HG02763 (cell line): ENCODE results near the gene TMEM117.
"Not testable (repeated sequence)": the region's sequence is repeated elsewhere in the genome, so short reads cannot be mapped to it uniquely, and the experiment has no call there.

ENCODE experiments used
- ATAC-seq: cut with Tn5 transposase; IDR thresholded peaks from one replicate; pipeline ENCODE4 v1.9.1; 2021; ENCODE audit warnings: mild to moderate bottlenecking, moderate library complexity; ENCODE audit not compliant: unreplicated experiment

Gene TMEM117

DNA sequence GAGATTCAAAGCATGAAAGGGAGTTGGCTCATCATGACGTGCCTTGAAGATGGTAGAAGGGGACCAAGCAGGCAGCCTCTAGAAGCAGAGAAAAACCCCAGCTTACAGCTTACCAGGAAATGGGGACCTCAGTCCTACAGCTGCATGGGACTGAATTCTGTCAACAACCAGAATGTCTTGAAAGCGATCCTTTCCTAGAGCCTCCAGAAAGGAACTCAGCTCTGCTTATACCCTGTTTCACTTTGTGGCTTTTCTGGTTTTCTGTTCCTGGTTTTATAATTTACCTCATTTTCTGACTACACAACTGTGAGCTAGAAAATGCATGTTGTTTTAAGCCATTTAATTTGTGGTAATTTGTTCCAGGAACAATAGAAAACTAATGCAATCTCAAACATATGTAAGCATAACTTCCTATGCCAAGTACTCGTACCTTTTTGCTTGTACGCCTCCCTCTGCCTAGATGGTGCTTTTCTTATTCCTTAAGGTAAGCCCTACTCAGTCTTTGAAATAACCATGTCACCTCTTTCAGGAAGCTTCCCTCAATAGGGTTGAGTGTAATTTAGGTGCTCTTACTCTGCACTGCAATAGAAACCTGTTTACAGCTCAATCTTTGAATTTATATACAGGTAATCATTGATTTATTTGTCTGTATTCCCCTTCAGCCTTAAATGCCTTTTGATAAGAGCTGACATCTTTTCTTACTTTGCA lies 348.8 kb downstream of the TMEM117 start:
- ATAC-seq: peak; percentile 89

GRCh38 chr12:44193281-44193680 lies 357.4 kb downstream of the TMEM117 start:
- peak; percentile 97 for ATAC-seq

DNA sequence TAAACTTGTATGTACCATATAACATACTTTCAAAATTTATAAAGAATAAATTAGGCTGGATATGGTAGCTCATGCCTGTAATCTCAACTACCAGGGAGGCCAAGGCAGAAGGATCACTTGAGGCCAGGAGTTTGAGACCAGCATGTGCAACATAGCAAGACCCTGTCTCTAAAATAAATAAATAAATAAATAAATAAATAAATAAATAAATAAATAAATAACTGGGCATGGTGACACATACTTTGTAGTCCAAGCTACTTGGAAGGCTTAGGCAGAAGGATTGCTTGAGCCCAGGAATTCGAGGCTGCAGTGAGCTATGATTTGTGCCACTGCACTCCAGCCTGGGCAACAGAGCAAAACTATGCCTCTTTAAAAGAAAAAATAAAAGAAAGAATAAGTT lies 359.8 kb downstream of the TMEM117 start:
- ATAC-seq: not testable (repeated sequence)

GRCh38 chr12:44206045-44206444 lies 370.2 kb downstream of the TMEM117 start:
- ATAC-seq: no peak

DNA sequence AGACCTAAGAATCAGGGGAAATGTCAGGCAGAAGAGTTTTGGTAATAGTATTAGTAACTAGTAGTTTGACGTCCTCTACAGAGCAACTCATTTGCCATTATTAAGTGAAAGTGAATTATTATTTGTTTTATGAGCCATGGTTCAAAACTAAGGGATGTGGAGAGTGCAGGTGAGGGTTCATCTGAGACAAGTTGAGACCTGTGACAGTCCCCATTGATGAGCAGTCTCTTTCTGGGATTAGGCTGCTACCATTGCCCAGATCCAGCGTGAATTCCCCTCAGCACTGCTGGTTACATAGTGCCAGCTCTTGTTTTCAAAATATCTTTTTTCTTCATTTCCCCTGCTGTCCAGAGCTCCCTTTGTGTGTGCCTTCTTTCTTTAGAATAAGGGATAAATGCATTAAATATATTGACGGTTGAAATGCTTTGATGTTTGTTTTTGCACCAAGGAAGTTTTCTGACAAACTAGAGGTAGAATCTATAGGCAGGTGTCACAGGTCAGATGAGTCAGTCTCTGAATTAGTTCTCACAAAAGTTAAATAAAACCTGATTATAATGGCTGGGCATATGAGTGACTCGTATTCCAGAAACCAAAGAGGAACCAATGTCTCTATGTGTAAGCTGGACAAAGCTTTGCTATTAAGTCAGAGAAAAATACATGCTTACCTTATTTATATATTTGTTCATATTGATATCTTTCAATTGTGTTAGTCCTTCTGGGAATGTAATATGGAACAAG lies 381.4 kb downstream of the TMEM117 start:
- no peak for ATAC-seq

DNA sequence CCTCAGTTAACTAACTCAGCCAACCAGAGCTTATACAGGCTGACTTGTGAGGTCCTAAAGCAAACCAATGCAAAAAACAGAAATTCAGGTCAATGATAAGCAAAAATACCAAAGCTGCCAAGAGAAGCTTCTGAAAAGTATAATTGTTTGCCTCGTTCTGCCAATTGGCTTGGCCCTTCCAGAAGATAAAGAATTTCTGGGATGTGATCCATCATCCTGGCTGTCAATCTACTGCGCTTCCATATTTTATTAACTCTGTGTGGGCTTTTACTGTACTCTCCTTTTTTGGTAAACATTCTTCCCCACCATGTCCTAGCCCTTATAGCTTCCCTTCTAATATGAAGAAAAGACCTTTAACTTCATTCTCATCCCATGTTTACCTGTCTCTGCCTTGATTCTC lies 387.9 kb downstream of the TMEM117 start:
- ATAC-seq: no peak

GRCh38 chr12:44224399-44225148 lies 388.7 kb downstream of the TMEM117 start:
- no peak for ATAC-seq

GRCh38 chr12:44225149-44225510 lies 389.2 kb downstream of the TMEM117 start:
- ATAC-seq: no peak

GRCh38 chr12:44227616-44228015 lies 391.7 kb downstream of the TMEM117 start:
- no peak for ATAC-seq

DNA sequence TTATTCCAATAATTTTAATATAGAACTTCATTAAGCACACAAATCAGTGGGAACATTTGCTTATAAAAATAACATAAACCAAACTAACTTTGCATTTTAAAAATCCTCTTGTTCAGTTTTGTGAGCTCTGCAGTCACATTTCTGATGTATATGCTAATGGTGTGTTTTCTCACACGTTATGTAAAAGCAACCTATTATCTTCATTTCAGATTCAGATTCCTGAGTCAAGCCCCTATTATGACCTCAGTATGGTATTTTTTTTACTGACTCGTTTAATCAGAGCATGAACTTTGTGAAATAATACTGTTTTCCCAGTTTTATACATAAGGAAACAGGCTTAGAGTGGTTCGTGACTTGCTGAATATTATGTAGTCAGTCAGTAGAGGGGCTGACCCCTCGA lies 394.0 kb downstream of the TMEM117 start:
- no peak for ATAC-seq

- no peak for ATAC-seq
Measured at GRCh38 chr12:44235674-44236073, 399.8 kb downstream of the TMEM117 start.

GRCh38 chr12:44240186-44240585 lies 404.3 kb downstream of the TMEM117 start:
- no peak for ATAC-seq

GRCh38 chr12:44245932-44246331 lies 410.1 kb downstream of the TMEM117 start:
- no peak for ATAC-seq

DNA sequence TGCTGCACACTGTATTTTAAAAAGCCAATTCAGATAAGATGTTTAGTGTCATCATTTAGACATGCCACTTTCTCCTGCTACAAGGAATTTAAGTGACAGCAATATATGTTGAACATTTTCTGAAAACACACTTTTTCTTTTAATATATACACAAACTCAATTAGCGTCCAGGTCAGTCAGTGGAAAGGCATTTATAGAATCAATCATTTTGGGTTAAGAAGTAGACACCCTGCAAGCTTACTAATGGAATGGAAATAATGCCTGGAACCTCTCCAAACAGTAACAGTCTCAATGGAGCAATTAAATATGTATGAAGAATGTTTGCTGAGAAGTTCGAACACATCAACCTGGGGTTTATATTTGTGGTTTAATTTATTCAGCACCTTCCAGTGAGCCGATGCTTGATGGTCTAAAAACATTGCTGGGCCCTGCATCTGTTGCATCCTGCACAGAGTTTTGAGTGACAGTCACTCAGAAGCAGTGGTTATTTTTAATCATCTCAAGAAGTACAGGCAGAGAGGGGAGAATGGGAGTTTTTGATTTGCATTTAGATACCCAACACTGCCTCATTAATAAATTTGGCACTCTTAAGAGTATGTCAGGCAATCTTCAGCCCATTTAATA lies 410.7 kb downstream of the TMEM117 start:
- ATAC-seq: no peak

DNA sequence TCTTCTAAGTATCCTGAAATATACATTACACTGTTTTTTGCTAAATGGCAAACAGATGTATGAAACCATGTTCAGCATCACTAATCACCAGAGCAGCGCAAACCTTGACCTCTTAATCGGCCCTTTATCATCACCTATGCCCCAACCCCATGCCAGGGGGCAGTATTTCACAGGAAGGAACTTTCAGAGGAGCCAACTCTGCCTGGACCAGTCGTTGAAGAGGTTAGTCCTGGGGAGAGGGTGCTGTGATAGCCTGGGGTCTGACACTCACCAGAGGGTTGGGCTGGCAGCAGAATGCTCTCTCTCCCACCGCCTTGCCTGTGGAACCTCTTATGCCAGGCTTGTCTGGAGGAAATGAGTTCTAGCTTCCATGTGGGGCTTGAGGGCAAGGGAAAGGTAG lies 411.7 kb downstream of the TMEM117 start:
- no peak for ATAC-seq

DNA sequence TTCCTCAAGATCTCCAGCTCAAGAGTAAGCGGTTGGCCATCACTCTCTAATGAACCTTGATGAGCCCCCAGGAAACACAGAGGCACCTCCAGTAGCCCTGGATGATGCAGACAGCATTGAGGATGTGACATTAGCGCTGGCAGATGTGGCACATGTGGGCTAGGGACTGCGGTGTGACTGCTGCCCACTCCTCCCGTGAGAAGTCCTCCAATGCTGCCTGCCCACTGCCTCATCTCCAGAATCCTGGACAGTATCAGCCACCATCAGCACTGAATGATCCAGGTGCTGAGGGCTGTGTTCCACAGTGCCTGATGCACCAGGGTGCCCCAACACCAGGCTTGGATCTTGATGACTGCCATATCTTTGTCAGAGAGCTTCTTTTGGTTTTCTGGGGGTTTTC lies 412.6 kb downstream of the TMEM117 start:
- no peak for ATAC-seq

- ATAC-seq: not testable (repeated sequence)
Measured at GRCh38 chr12:44250440-44250839, 414.6 kb downstream of the TMEM117 start.

DNA sequence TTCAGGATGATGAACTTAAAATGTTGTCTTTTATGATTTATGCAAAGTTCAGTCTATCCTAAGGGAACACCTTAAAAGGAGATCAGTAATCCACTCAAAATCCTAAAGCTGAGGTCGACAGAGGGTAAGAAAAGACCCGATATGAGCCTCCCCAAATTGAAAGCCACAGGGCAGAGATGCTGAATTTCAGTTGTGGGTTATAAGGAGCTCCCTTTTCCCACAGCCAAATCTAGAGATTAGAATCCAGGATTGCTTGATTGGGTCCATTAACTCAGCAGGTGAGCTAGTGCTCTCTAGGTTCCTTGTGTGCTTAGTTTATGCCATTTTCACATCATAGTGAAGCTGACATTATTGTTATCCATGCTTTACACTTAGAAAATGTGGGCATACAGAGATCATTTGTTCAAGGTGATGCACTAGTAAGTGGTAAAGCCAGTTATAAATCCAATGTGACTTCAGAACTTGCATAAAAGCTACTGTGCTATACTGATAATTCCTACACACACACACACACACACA lies 417.5 kb downstream of the TMEM117 start:
- ATAC-seq: no peak

GRCh38 chr12:44258246-44258645 lies 422.4 kb downstream of the TMEM117 start:
- ATAC-seq: no peak

- ATAC-seq: no peak
Measured at GRCh38 chr12:44259890-44260289, 424.0 kb downstream of the TMEM117 start.

DNA sequence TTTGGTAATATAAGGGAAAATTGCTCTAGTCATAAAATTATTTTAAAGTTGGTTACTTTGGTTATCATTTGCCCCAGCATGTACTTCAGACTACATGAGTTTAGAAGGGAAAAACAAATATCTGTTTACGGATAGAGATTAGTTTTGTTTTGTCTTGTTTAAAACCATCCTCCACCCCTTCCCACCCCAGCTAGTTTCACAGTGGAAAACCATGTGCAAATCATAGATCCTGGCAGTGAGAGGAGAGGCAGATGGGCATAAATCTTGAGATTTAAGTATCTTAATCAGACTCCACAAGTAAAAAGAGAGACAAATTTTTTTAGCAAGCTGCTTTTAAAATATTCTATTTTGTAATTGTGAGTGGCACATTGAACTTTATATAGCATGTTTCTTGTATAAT lies 424.7 kb downstream of the TMEM117 start:
- ATAC-seq: no peak
